Chondrocyte (in vitro differentiated cells): ENCODE measurements around the gene SERPINH1. TPM values are rescaled to one million over a fixed set of nuclear protein-coding genes. Genes with fewer than 3 reads are reported as not detected.

Source experiments
- DNase-seq: peaks from one replicate; pipeline ENCODE4 v3.0.0; 2021; ENCODE audit warnings: mixed read lengths, low spot score
- H3K27ac Mint-ChIP-seq: one replicate; pipeline ENCODE4 v1.8.0; 2021; ENCODE audit warnings: mild to moderate bottlenecking, moderate library complexity, mixed read lengths; ENCODE audit not compliant: unreplicated experiment
- H3K27me3 Mint-ChIP-seq: 2 replicates; pipeline ENCODE4 v1.8.0; 2021; ENCODE audit warnings: low read depth, mixed read lengths
- H3K36me3 Mint-ChIP-seq: 2 replicates; pipeline ENCODE4 v1.8.0; 2021; ENCODE audit warnings: low read depth, mixed read lengths
- H3K4me1 Mint-ChIP-seq: 2 replicates; pipeline ENCODE4 v1.8.0; 2021; ENCODE audit warnings: low read depth, mild to moderate bottlenecking, mixed read lengths
- H3K4me3 Mint-ChIP-seq: one replicate; pipeline ENCODE4 v1.8.0; 2021; ENCODE audit warnings: mild to moderate bottlenecking, moderate library complexity, mixed read lengths; ENCODE audit not compliant: unreplicated experiment
- H3K9me3 Mint-ChIP-seq: 2 replicates; pipeline ENCODE4 v1.8.0; 2021; ENCODE audit warnings: low read depth, mixed read lengths
- CTCF ChIP-seq: fragments of 200-600 bp; sonication (generic); IDR thresholded peaks from 2 replicates; pipeline ENCODE4 v1.5.0; 2021; ENCODE audit warnings: antibody characterized with exemption, mild to moderate bottlenecking, moderate library complexity
- total RNA-seq: library from RNA; stranded (reverse); gene quantifications from 3 replicates; pipeline ENCODE4 v1.2.1, GENCODE V29; 2021

Gene SERPINH1
- total RNA-seq, 1 donor from 2014 or later: 1,204 TPM

- TF ChIP-seq CTCF: no peak
- H3K27me3 Mint-ChIP-seq: no peaks in the 10 kb centered on the region
- peak overlapping the region; percentile 19 for H3K4me3 Mint-ChIP-seq
- H3K9me3 Mint-ChIP-seq: no peaks in the 10 kb centered on the region
- DNase-seq: no peak
- peaks cover 50% of the 10 kb centered on the region for H3K36me3 Mint-ChIP-seq
- peak overlapping the region; percentile 65 for H3K27ac Mint-ChIP-seq
- peaks cover 47% of the 10 kb centered on the region for H3K4me1 Mint-ChIP-seq
Measured at GRCh38 chr11:75567971-75568370, 5.9 kb downstream of the SERPINH1 start.

- Mint-ChIP-seq H3K36me3 (peaks cover 44% of the 10 kb centered on the region), H3K27me3 (no peaks in the 10 kb centered on the region), H3K27ac (peak overlapping the region; percentile 57), H3K4me1 (peaks cover 50% of the 10 kb centered on the region), H3K9me3 (no peaks in the 10 kb centered on the region), H3K4me3 (no peak overlapping the region)
- DNase-seq: no peak
- TF ChIP-seq CTCF: no peak
Measured at GRCh38 chr11:75568616-75569219, 6.7 kb downstream of the SERPINH1 start.

- Mint-ChIP-seq H3K27me3 (no peaks in the 10 kb centered on the region), H3K36me3 (peaks cover 43% of the 10 kb centered on the region), H3K9me3 (no peaks in the 10 kb centered on the region), H3K27ac (peak overlapping the region; percentile 55), H3K4me3 (no peak overlapping the region), H3K4me1 (peaks cover 38% of the 10 kb centered on the region)
- TF ChIP-seq CTCF: no peak
- no peak for DNase-seq
Measured at GRCh38 chr11:75570559-75571139, 8.6 kb downstream of the SERPINH1 start.

- Mint-ChIP-seq H3K27ac (peak overlapping the region; percentile 54), H3K27me3 (no peaks in the 10 kb centered on the region), H3K4me3 (no peak overlapping the region), H3K4me1 (peaks cover 40% of the 10 kb centered on the region), H3K9me3 (no peaks in the 10 kb centered on the region), H3K36me3 (peaks cover 39% of the 10 kb centered on the region)
- no peak for DNase-seq
- TF ChIP-seq CTCF: no peak
Measured at GRCh38 chr11:75571625-75572024, 9.6 kb downstream of the SERPINH1 start.

GRCh38 chr11:75572744-75573143, 10.7 kb downstream of the SERPINH1 start:
- no peak for DNase-seq
- Mint-ChIP-seq H3K27ac (peak overlapping the region; percentile 51), H3K4me3 (no peak overlapping the region), H3K9me3 (no peaks in the 10 kb centered on the region), H3K36me3 (peaks cover 35% of the 10 kb centered on the region), H3K4me1 (peaks cover 35% of the 10 kb centered on the region), H3K27me3 (no peaks in the 10 kb centered on the region)
- TF ChIP-seq CTCF: no peak
